Skin epidermis (tissue), 12 donors: ENCODE data around the gene SLC39A2.
"Not testable (repeated sequence)": the region's sequence is repeated elsewhere in the genome, so short reads cannot be mapped to it uniquely, and the experiment has no call there.

ENCODE experiments used
- H3K27ac ChIP-seq, 21 experiments: fragments of 200-600 bp; sonication (generic) in 11 of 21; one replicate each; pipeline ENCODE4 v1.5.0; 2020; ENCODE audit warnings: mild to moderate bottlenecking in 3 of 21, inconsistent platforms in 2 of 21, moderate library complexity in 2 of 21
- H3K4me3 ChIP-seq, 7 experiments: fragments of 200-600 bp; sonication (generic) in 2 of 7; one replicate each; pipeline ENCODE4 v1.5.0; 2020; ENCODE audit warnings: inconsistent platforms in 2 of 7, mild to moderate bottlenecking in 2 of 7, moderate library complexity in 1 of 7

SLC39A2 gene

GRCh38 chr14:20998674-20999366 is at the start of gene SLC39A2:
Gene SLC39A2 (plus strand): TSS chr14:20999293. CDS start chr14:20999447, 154 bp downstream.
- Histone ChIP-seq H3K4me3 (peak within 1 kb of the TSS in 4 of 7 experiments; percentile 1 to 16 (median 3)), H3K27ac (peak within 1 kb of the TSS in 20 of 21 experiments; percentile 49 to 86 (median 76))

DNA sequence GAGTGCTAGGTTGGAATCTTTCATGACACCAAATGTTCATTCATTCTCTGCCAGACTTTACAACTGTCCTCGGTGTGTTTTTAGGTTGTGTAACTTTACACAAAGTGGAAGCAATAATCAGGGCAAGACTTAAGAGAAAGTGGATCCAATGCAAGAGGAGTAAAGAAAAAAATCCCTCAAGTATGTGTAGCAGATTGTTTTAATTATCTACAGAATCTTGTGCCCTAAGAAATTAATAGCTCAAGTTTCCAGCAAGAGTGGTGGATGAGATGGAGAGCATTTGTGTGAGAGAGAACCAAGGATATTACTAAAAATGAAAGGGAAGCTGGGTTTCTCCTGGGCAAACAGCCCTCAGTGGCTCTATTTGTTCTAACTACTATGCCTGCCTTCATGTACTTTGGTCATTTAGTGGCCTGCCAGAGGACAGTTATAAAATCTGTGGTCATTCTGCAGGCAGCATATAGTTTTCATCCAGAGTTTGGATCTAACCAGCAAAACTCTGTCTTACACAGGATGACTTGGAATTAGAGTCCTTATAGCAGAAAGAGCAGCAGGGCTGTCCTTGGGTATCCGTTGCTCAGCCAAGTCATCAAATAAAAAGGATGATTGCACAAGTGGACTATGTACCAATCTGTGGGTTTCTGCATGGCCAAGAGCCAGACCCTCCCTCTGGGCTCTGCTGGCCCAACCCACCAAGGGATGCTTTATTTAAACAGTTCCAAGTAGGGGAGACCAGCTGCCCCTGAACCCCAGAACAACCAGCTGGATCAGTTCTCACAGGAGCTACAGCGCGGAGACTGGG is 44.2 kb upstream of the SLC39A2 start, which contains the start of gene RNASE2:
TSS of gene RNASE2 (plus strand) at position 752 of the 802 bp plus-strand sequence. CDS start 285 bp downstream, outside the sequence.
- peak within 1 kb of the TSS in 1 of 21 experiments; percentile 30 for H3K27ac ChIP-seq
- not testable (repeated sequence) for H3K4me3 ChIP-seq

GRCh38 chr14:20955538-20955873 is 43.6 kb upstream of the SLC39A2 start:
- peak overlapping the region in 1 of 21 experiments; percentile 30 for H3K27ac ChIP-seq
- not testable (repeated sequence) for H3K4me3 ChIP-seq

DNA sequence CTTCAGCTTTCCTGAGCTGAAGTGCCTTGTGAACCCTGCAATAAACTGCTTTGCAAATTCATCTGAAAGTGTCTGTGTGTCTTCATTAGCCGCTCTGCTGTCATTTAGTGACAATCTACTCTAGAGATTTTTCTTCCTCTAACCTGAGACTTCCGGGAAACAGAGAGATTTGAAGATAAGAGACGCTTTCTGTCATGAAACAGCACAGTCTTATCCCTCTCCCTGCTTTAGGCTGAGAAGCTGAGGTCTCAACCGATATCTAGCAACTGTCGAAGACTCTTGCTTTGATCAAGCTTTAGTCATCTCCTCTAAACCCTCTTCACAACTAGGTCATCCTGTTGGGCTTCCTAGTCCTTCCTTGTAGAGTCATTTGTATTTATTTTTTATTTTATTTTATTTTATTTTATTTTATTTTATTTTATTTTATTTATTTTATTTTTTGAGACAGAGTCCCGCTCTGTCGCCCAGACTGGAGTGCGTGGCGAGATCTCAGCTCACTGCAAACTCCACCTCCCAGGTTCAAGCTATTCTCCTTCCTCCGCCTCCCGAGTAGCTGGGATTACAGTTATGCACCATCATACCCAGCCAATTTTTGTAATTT is 42.6 kb upstream of the SLC39A2 start:
- no peak overlapping the region for H3K27ac ChIP-seq
- H3K4me3 ChIP-seq, result no peak overlapping the region

DNA sequence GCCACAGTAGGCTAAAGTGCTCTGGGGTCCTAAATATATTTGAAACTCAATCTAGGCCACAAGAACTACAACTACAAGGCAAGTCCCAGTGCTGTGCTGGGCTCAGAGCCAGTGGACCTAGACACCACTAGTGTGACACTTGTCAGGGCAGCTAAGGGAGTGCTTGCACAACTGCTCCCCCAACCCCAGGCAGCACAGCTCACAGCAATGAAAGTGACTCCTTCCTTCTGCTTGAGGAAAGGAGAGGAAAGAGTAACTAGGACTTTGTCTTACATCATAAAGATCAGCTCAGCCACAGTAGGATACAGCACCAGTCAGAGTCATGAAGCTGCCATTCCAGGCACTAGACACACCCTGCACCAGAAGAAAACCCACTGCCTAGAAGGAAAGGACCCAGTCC is 40.1 kb upstream of the SLC39A2 start:
- H3K27ac ChIP-seq, H3K4me3 ChIP-seq: not testable (repeated sequence)

GRCh38 chr14:20969336-20969735 is 29.8 kb upstream of the SLC39A2 start:
- Histone ChIP-seq H3K4me3 (no peak overlapping the region), H3K27ac (no peak overlapping the region)

GRCh38 chr14:20970647-20970982 is 28.5 kb upstream of the SLC39A2 start:
- H3K27ac ChIP-seq, result peak overlapping the region in 9 of 21 experiments; percentile 9 to 67 (median 38)
- peak overlapping the region; percentile 33 to 65 (median 44) for H3K4me3 ChIP-seq

DNA sequence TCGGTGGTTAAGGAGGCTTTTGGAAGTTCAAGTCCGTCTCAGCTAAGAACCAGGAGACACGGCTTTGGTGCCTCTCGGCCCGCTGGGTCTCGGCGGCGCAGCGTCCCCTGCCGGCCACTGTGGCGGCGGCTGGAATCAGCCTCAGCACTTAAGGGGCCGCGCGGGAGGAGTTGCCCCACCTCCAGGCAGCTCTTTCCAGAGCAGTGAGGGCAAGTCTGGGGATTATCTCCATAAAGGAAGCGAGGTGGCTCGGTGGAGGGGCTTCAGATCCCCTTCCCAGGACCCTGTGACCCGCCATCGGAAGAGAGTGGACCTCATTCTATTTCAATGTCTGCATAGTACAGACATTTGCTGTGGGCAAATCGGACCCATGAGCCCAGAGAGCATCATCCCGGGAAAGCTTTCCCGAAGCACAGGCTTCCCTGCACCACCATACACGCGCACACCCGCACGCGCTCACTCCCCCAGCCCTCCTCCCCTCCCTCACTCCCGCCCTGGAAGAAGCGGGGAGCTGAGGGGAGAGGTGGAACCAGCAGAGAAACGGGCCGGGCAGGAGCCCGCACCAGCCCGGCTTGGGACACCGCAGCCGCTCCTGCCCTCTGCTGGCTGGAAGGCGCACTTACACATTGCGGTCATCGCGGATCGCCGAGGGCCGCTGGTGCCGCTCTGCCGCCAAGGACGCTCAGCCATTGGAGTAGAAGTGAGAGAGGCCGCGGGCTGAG is 27.9 kb upstream of the SLC39A2 start:
- H3K4me3 ChIP-seq, result peak overlapping the region; percentile 33 to 65 (median 44)
- H3K27ac ChIP-seq, result peak overlapping the region in 15 of 21 experiments; percentile 8 to 71 (median 49)

DNA sequence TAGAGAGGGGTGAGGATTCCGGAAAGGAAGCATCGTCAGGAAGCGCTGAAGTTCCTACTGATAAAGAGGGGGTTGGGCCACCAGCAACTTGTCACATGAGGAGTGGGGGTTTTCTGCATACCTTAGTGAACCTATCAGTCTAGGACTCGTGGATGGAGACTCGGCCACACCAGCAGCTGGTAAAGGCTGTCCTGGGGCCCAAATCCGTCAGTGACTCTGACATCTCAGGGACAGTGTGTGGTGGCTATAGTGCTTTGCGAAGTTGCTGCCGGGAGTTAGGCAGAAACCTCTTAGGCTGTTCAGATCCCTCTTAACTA is 27.4 kb upstream of the SLC39A2 start:
- Histone ChIP-seq H3K27ac (peak overlapping the region in 4 of 21 experiments; percentile 2 to 45 (median 22)), H3K4me3 (peak overlapping the region in 4 of 7 experiments; percentile 43 to 65 (median 45))

- Histone ChIP-seq H3K27ac (no peak overlapping the region), H3K4me3 (no peak overlapping the region)
Measured at GRCh38 chr14:20973501-20973900, 25.6 kb upstream of the SLC39A2 start.

- Histone ChIP-seq H3K4me3 (no peak overlapping the region), H3K27ac (no peak overlapping the region)
Measured at GRCh38 chr14:20976291-20976690, 22.8 kb upstream of the SLC39A2 start.

- Histone ChIP-seq H3K27ac (no peak overlapping the region), H3K4me3 (no peak overlapping the region)
Measured at GRCh38 chr14:20978687-20979086, 20.4 kb upstream of the SLC39A2 start.

GRCh38 chr14:20980906-20981305 is 18.2 kb upstream of the SLC39A2 start:
- H3K27ac ChIP-seq, result no peak overlapping the region
- H3K4me3 ChIP-seq, result no peak overlapping the region

DNA sequence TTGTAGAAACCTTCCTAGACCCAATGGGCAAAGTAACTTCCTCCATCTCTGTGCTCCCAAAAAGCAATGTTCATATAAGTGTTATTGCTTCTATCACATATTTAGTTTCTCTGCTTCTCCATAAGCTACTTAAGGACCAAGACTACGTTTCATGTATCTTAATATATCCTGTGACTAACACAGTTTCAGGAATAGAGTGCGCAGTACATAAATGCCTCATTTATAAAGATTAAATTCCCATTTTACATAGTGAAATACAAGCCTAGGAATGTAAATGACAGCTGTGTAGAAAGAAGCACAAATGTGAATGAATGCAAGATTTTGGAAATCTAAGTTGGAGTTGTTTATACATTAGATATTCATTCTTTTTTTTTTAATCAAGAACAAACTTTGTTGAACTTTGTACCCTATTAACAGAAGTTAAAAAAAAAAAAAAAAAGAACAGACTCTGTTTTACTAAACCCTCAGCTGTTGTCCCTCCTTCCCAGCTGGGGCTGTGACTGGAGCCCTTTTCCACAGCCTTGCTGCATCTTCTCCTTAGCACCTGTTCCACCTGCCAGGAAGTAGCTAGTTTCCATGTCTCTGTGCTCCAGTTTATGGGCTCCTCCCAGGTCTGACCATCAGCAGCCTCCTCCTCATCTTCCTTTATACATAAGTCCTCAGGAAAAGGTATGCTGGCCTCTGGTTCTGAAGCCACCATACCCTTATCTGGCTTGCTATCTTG is 16.3 kb upstream of the SLC39A2 start:
- no peak overlapping the region for H3K4me3 ChIP-seq
- no peak overlapping the region for H3K27ac ChIP-seq

- peak overlapping the region in 1 of 21 experiments; percentile 27 for H3K27ac ChIP-seq
- H3K4me3 ChIP-seq, result not testable (repeated sequence)
Measured at GRCh38 chr14:20985650-20986049, 13.4 kb upstream of the SLC39A2 start.

DNA sequence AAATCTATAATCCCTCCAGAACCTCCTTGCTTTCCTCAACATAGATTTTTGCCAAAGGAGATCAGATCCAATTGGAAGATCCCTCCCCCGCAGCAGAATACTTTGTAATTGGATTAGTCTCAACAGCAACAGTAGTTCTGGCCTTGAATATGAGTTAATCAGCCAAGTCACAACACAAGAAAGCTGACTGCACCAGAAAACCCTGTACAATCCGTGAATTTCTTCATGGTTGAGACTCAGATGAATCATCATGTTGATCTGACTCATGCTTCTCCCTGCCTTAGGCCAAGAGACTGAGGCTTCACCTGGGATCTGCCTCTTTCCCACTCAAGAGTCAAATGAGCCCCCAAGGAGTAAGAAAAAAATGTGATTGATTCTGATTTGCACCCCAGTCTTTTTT is 12.3 kb upstream of the SLC39A2 start:
- Histone ChIP-seq H3K4me3 (no peak overlapping the region), H3K27ac (peak overlapping the region in 11 of 21 experiments; percentile 22 to 73 (median 43))

DNA sequence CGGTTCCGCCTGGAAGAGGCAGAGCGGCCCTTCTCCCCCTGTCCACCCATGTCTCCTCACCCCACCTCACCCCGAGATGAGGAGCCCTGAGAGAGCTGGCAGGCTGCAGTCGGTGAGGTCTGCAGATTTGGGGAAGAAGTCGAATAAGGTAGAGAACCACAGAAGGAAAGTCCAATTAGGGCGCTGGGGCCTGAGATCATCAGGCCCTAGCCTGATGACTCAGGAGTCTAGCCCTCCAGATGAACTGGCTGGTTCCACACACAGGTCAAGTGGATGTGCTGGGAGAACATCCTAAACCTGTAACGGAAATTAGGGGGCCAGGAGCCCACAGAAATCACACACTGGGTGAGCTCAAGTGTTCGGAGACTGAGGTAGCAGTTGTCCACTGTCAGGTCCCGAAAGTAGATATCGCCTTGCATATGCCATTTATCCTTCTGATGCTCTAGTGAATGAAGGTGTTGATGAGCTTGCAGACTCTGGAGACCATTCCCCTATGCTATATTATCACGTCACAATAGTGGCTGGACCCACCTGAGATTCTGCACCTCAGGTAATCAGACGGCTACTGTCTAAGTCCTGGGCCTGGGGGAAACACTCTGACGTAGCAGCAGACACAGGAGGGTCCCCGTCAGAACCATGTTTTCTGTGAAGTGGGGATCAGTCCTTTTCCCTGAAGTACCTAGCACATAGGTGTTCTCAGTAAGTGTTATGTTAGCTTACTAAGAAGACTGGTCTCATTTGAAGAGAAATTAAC is 10.2 kb upstream of the SLC39A2 start:
- H3K4me3 ChIP-seq, result peak overlapping the region; percentile 57 to 94 (median 78)
- peak overlapping the region in 20 of 21 experiments; percentile 20 to 91 (median 80) for H3K27ac ChIP-seq

- H3K4me3 ChIP-seq, result peak overlapping the region; percentile 57 to 94 (median 78)
Measured at GRCh38 chr14:20989471-20989786, 9.7 kb upstream of the SLC39A2 start.

More at GRCh38 chr14:20989471-20989786, 9.7 kb upstream of the SLC39A2 start:
- H3K27ac ChIP-seq, result peak overlapping the region in 20 of 21 experiments; percentile 20 to 91 (median 80)
